HCT116 (cell line): ENCODE data around the gene APOLD1.

Experiments used
- CEBPB ChIP-seq: IDR thresholded peaks from 2 replicates; pipeline ENCODE4 v1.6.1; 2012; ENCODE audit warnings: low read depth
- EZH2 ChIP-seq: fragments of 200-600 bp; sonication (generic); IDR thresholded peaks from 2 replicates; pipeline ENCODE4 v1.6.1; 2017; ENCODE audit warnings: antibody characterized with exemption, mixed run types
- POLR2A ChIP-seq: IDR thresholded peaks from 2 replicates; pipeline ENCODE4 v1.7.0; 2011; ENCODE audit warnings: borderline replicate concordance; ENCODE audit not compliant: insufficient read depth, insufficient read length; ENCODE audit errors: extremely low read depth
- POLR2AphosphoS5 ChIP-seq: IDR thresholded peaks from 2 replicates; pipeline ENCODE4 v1.6.1; 2011; ENCODE audit warnings: mild to moderate bottlenecking, low read depth, low read length, moderate library complexity
- RAD21 ChIP-seq: IDR thresholded peaks from 2 replicates; pipeline ENCODE4 v1.6.1; 2012; ENCODE audit warnings: low read depth, mild to moderate bottlenecking
- TF ChIP-seq, protein P1 (sequence below): IDR thresholded peaks from 2 replicates; pipeline ENCODE4 v1.6.1; 2012
- TF ChIP-seq, protein P2 (sequence below), 3 experiments: fragments of 200-600 bp in 1 of 3; sonication (generic) in 1 of 3; IDR thresholded peaks in 2 of 3; conservative IDR thresholded peaks in 1 of 3; 2 replicates each; pipeline ENCODE4 v1.5.1; 2012 to 2017; ENCODE audit warnings: low read depth in 2 of 3, low read length in 2 of 3, antibody characterized with exemption in 1 of 3, borderline replicate concordance in 1 of 3, control low read depth in 1 of 3, mild to moderate bottlenecking in 1 of 3, mixed read lengths in 1 of 3, mixed run types in 1 of 3, moderate library complexity in 1 of 3; ENCODE audit not compliant: insufficient read depth in 1 of 3

DNA sequence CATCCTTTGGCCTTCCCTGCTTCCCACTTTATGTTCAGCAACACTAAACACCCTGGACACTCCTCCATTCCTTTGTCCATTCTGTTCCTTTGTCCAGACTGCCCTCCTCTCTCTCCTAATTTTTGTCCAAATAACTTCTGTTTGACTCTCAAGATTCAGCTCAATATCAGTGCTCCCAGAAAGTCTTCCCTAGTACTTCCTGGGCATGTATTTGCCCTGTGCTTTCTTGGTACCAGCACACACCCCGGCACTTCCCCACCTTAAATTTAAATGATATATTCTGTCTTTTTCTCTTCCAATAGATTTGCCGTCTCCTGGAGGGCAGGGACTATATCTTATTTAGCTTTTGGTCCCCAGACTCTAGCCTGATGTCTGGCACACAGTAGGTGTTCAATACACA is 6.5 kb upstream of the APOLD1 start:
- TF ChIP-seq, protein P1, sequence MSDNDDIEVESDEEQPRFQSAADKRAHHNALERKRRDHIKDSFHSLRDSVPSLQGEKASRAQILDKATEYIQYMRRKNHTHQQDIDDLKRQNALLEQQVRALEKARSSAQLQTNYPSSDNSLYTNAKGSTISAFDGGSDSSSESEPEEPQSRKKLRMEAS = no peak
- TF ChIP-seq, protein P2, sequence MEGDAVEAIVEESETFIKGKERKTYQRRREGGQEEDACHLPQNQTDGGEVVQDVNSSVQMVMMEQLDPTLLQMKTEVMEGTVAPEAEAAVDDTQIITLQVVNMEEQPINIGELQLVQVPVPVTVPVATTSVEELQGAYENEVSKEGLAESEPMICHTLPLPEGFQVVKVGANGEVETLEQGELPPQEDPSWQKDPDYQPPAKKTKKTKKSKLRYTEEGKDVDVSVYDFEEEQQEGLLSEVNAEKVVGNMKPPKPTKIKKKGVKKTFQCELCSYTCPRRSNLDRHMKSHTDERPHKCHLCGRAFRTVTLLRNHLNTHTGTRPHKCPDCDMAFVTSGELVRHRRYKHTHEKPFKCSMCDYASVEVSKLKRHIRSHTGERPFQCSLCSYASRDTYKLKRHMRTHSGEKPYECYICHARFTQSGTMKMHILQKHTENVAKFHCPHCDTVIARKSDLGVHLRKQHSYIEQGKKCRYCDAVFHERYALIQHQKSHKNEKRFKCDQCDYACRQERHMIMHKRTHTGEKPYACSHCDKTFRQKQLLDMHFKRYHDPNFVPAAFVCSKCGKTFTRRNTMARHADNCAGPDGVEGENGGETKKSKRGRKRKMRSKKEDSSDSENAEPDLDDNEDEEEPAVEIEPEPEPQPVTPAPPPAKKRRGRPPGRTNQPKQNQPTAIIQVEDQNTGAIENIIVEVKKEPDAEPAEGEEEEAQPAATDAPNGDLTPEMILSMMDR (IDR thresholded peaks at IDR 0.05 in 2 of 3, conservative IDR thresholded peaks at IDR 0.05 in 1 of 3; ENCODE audit: borderline replicate concordance in 1 of 3, insufficient read depth in 1 of 3, low read depth in 2 of 3, low read length in 2 of 3) = no peak
- TF ChIP-seq POLR2A (no peak), EZH2 (no peak), CEBPB (no peak), POLR2AphosphoS5 (no peak), RAD21 (no peak)
